OCI-LY3 (cell line): ENCODE results near the gene ARSA.

Experiments used
- EZH2phosphoT487 ChIP-seq: fragments of 200-600 bp; shearing (Covaris generic); IDR thresholded peaks from 2 replicates; pipeline ENCODE4 v1.6.1; 2018; ENCODE audit warnings: antibody characterized with exemption, mixed run types, low read depth
- TF ChIP-seq, protein P1 (sequence below): fragments of 200-600, 300-600 bp; sonication (generic); IDR thresholded peaks from 2 replicates; pipeline ENCODE4 v1.5.1; 2014; ENCODE audit warnings: antibody characterized with exemption, low read length, low read depth

DNA sequence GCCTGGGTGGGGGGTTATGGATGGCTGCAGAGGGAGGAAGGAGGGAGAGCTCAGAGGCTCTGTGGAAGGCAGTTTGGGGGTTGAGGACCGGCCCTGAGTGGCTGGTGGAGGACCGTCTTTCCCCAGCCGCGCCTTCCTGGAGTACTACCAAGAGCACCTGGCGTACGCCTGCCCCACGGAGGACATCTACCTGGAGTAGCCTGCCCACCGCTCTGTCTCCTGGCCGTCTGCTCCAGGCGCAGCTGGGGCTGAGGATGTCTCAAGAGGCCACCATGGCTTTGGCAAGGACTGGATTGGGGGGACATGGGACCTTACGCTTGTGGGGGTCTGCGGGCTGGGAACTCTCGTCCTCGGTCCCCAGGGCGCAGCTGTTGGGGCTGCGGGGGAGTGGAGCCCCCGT, 17.4 kb downstream of the ARSA start:
- TF ChIP-seq, protein P1, sequence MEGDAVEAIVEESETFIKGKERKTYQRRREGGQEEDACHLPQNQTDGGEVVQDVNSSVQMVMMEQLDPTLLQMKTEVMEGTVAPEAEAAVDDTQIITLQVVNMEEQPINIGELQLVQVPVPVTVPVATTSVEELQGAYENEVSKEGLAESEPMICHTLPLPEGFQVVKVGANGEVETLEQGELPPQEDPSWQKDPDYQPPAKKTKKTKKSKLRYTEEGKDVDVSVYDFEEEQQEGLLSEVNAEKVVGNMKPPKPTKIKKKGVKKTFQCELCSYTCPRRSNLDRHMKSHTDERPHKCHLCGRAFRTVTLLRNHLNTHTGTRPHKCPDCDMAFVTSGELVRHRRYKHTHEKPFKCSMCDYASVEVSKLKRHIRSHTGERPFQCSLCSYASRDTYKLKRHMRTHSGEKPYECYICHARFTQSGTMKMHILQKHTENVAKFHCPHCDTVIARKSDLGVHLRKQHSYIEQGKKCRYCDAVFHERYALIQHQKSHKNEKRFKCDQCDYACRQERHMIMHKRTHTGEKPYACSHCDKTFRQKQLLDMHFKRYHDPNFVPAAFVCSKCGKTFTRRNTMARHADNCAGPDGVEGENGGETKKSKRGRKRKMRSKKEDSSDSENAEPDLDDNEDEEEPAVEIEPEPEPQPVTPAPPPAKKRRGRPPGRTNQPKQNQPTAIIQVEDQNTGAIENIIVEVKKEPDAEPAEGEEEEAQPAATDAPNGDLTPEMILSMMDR = no peak
- no peak for TF ChIP-seq EZH2phosphoT487
